ENCODE measurements around the gene SEC22A.

Gene SEC22A

GRCh38 chr3:123279121-123279520 lies 77.4 kb downstream of the SEC22A start:
- no peak for TF ChIP-seq CTCF (IDR thresholded peaks at IDR 0.05; ENCODE audit: low read length)
- TF ChIP-seq EZH2 (IDR thresholded peaks at IDR 0.05; ENCODE audit: borderline replicate concordance, low read length) = no peak
- H3K4me1 ChIP-seq (ENCODE audit: insufficient read depth, low read length, severe bottlenecking) = no peaks in the 10 kb centered on the region
- H3F3A ChIP-seq (ENCODE audit: insufficient read depth, low read length) = no peaks in the 10 kb centered on the region
- no peaks in the 10 kb centered on the region for H4K20me1 ChIP-seq (ENCODE audit: insufficient read depth, low read length)
- no peaks in the 10 kb centered on the region for H3K79me2 ChIP-seq (ENCODE audit: insufficient read depth, low read length)
- no peaks in the 10 kb centered on the region for H3K27me3 ChIP-seq (ENCODE audit: insufficient read depth, low read length)
- H3K9me2 ChIP-seq (ENCODE audit: low read depth, low read length) = no peaks in the 10 kb centered on the region
- no peaks in the 10 kb centered on the region for H3K36me3 ChIP-seq (ENCODE audit: insufficient read depth, low read length)
- no peak overlapping the region for H2AFZ ChIP-seq (ENCODE audit: low read length)
- no peaks in the 10 kb centered on the region for H3K9me3 ChIP-seq (ENCODE audit: low read length)
- no peak overlapping the region for H3K4me2 ChIP-seq (ENCODE audit: low read length)
- no peak overlapping the region for H3K9ac ChIP-seq (ENCODE audit: low read length)
- no peak overlapping the region for H3K4me3 ChIP-seq (ENCODE audit: low read depth, low read length, poor library complexity, severe bottlenecking)
- no peak overlapping the region for H3K27ac ChIP-seq (ENCODE audit: low read depth, low read length, poor library complexity, severe bottlenecking)

- Histone ChIP-seq H3K9me3 (ENCODE audit: low read length) (no peaks in the 10 kb centered on the region), H3K27ac (ENCODE audit: low read depth, low read length, poor library complexity, severe bottlenecking) (no peak overlapping the region), H3K79me2 (ENCODE audit: insufficient read depth, low read length) (no peaks in the 10 kb centered on the region), H3F3A (ENCODE audit: insufficient read depth, low read length) (no peaks in the 10 kb centered on the region), H4K20me1 (ENCODE audit: insufficient read depth, low read length) (no peaks in the 10 kb centered on the region), H2AFZ (ENCODE audit: low read length) (no peak overlapping the region), H3K4me2 (ENCODE audit: low read length) (no peak overlapping the region), H3K9ac (ENCODE audit: low read length) (no peak overlapping the region), H3K36me3 (ENCODE audit: insufficient read depth, low read length) (no peaks in the 10 kb centered on the region), H3K4me3 (ENCODE audit: low read depth, low read length, poor library complexity, severe bottlenecking) (no peak overlapping the region), H3K9me2 (ENCODE audit: low read depth, low read length) (no peaks in the 10 kb centered on the region), H3K4me1 (ENCODE audit: insufficient read depth, low read length, severe bottlenecking) (no peaks in the 10 kb centered on the region), H3K27me3 (ENCODE audit: insufficient read depth, low read length) (no peaks in the 10 kb centered on the region)
- no peak for TF ChIP-seq EZH2 (IDR thresholded peaks at IDR 0.05; ENCODE audit: borderline replicate concordance, low read length)
- TF ChIP-seq CTCF (IDR thresholded peaks at IDR 0.05; ENCODE audit: low read length) = no peak
Measured at GRCh38 chr3:123281406-123281805, 79.7 kb downstream of the SEC22A start.

DNA sequence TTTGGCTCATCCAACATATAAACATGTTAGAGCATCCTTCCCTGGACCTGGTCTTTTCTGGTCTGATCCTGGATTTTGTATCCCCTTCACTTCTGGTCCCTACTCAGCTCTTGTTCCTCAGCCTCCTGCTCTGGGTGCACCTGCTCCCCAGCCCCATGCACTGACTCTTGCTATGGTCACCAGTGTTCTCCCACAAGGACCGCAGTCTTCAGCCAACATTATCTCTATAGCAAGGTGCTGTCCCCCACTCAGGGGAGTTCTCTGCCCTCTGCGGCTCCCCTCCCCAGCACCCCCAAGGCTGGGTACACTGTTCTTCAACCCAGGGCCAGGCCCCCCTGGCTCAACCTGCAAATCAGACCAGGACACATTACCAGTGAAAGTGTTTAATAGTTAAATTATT lies 80.2 kb downstream of the SEC22A start:
- TF ChIP-seq EZH2 (IDR thresholded peaks at IDR 0.05; ENCODE audit: borderline replicate concordance, low read length) (no peak), CTCF (IDR thresholded peaks at IDR 0.05; ENCODE audit: low read length) (no peak)
- H3K27me3 ChIP-seq (ENCODE audit: insufficient read depth, low read length) = no peaks in the 10 kb centered on the region

More for the DNA sequence above, 80.2 kb downstream of the SEC22A start:
- Histone ChIP-seq H3K9ac (ENCODE audit: low read length) (no peak overlapping the region), H3K4me2 (ENCODE audit: low read length) (no peak overlapping the region), H3K27ac (ENCODE audit: low read depth, low read length, poor library complexity, severe bottlenecking) (no peak overlapping the region), H3K4me3 (ENCODE audit: low read depth, low read length, poor library complexity, severe bottlenecking) (no peak overlapping the region), H3K9me2 (ENCODE audit: low read depth, low read length) (no peaks in the 10 kb centered on the region), H3K36me3 (ENCODE audit: insufficient read depth, low read length) (no peaks in the 10 kb centered on the region), H3K9me3 (ENCODE audit: low read length) (no peaks in the 10 kb centered on the region), H3K79me2 (ENCODE audit: insufficient read depth, low read length) (no peaks in the 10 kb centered on the region), H4K20me1 (ENCODE audit: insufficient read depth, low read length) (no peaks in the 10 kb centered on the region), H2AFZ (ENCODE audit: low read length) (no peak overlapping the region), H3K4me1 (ENCODE audit: insufficient read depth, low read length, severe bottlenecking) (no peaks in the 10 kb centered on the region), H3F3A (ENCODE audit: insufficient read depth, low read length) (no peaks in the 10 kb centered on the region)
